ENCODE results near the gene PARP11. TPM values are rescaled to one million over a fixed set of nuclear protein-coding genes. Genes with fewer than 3 reads are reported as not detected.

PARP11 gene
- total RNA-seq, 2 donors from 2014 or later, result 2.8 to 11.4 TPM

- Histone ChIP-seq H3K27ac (no peak overlapping the region), H3K36me3 (no peaks in the 10 kb centered on the region), H3K4me3 (no peak overlapping the region), H3K4me1 (ENCODE audit: control insufficient read depth in 1 of 2, low read depth in 2 of 2) (no peaks in the 10 kb centered on the region), H3K9me3 (no peaks in the 10 kb centered on the region), H3K27me3 (replicated peaks; ENCODE audit: insufficient read depth) (no peaks in the 10 kb centered on the region)
- ATAC-seq (ENCODE audit: insufficient number of reproducible peaks, low FRiP score, low read depth) (no peak), DNase-seq (ENCODE audit: low spot score) (no peak)
- peak; percentile 29 for TF ChIP-seq CTCF (IDR thresholded peaks at IDR 0.05)
These were observed 95.9 kb downstream of the PARP11 start for GRCh38 chr12:3777206-3777809.

- Histone ChIP-seq H3K27me3 (replicated peaks; ENCODE audit: insufficient read depth) (no peaks in the 10 kb centered on the region), H3K36me3 (no peaks in the 10 kb centered on the region), H3K9me3 (no peaks in the 10 kb centered on the region), H3K4me1 (ENCODE audit: control insufficient read depth in 1 of 2, low read depth in 2 of 2) (no peaks in the 10 kb centered on the region), H3K4me3 (no peak overlapping the region), H3K27ac (no peak overlapping the region)
- no peak for TF ChIP-seq CTCF (IDR thresholded peaks at IDR 0.05)
- no peak for DNase-seq (ENCODE audit: low spot score)
- no peak for ATAC-seq (ENCODE audit: insufficient number of reproducible peaks, low FRiP score, low read depth)
These were observed 97.7 kb downstream of the PARP11 start for GRCh38 chr12:3775385-3776035.

DNA sequence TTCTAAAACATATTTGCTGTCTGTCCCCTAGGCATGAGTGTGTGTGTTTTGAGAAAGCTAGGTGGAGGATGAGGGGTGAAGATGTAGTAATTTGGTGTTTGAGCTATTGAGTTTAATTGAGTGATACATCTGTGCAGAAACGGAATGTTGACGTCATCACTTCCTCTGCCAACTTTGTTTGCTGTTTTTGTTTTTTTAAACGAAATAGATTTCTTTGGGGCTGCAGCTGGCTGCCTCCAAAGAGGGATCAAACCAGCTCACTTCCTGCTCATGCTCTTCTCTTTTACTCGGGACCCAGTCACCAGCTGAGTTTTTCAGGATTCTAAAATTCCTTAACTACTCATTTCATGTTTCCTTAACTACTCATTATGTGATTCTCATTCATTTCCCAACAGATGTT lies 100.8 kb downstream of the PARP11 start:
- H3K9me3 ChIP-seq, result no peaks in the 10 kb centered on the region
- TF ChIP-seq CTCF (IDR thresholded peaks at IDR 0.05), result no peak
- H3K36me3 ChIP-seq, result no peaks in the 10 kb centered on the region
- no peak overlapping the region for H3K27ac ChIP-seq
- H3K4me1 ChIP-seq (ENCODE audit: control insufficient read depth in 1 of 2, low read depth in 2 of 2), result no peaks in the 10 kb centered on the region
- no peak for DNase-seq (ENCODE audit: low spot score)
- H3K27me3 ChIP-seq (replicated peaks; ENCODE audit: insufficient read depth), result no peaks in the 10 kb centered on the region
- H3K4me3 ChIP-seq, result no peak overlapping the region
- ATAC-seq (ENCODE audit: insufficient number of reproducible peaks, low FRiP score, low read depth), result no peak

DNA sequence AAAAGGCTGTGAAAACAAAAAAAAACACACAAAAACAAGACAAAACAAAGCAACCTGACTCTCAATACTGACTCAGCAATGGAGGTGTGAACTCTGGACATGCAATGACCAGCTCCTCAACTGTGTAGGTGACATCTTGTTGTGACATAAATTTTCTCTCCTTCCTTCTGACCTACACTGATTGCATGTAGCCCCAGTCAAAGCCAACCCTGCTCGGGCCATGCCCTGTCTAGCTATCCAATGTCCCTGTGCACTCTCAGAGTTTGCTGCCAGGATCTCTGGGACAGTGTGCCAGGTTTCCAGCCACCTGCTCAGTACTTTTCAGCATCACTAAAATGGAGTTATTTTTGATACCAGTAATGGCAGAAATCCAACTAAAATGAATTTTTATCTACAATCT lies 101.3 kb downstream of the PARP11 start:
- Histone ChIP-seq H3K36me3 (no peaks in the 10 kb centered on the region), H3K27ac (no peak overlapping the region), H3K4me3 (no peak overlapping the region), H3K9me3 (no peaks in the 10 kb centered on the region), H3K4me1 (ENCODE audit: control insufficient read depth in 1 of 2, low read depth in 2 of 2) (no peaks in the 10 kb centered on the region), H3K27me3 (replicated peaks; ENCODE audit: insufficient read depth) (no peaks in the 10 kb centered on the region)
- no peak for TF ChIP-seq CTCF (IDR thresholded peaks at IDR 0.05)
- DNase-seq (ENCODE audit: low spot score) (no peak), ATAC-seq (ENCODE audit: insufficient number of reproducible peaks, low FRiP score, low read depth) (no peak)

GRCh38 chr12:3770891-3771290 lies 102.3 kb downstream of the PARP11 start:
- no peaks in the 10 kb centered on the region for H3K4me1 ChIP-seq (ENCODE audit: control insufficient read depth in 1 of 2, low read depth in 2 of 2)
- no peak overlapping the region for H3K27ac ChIP-seq
- no peak for ATAC-seq (ENCODE audit: insufficient number of reproducible peaks, low FRiP score, low read depth)
- no peak for DNase-seq (ENCODE audit: low spot score)
- no peaks in the 10 kb centered on the region for H3K36me3 ChIP-seq
- H3K27me3 ChIP-seq (replicated peaks; ENCODE audit: insufficient read depth), result no peaks in the 10 kb centered on the region
- no peak for TF ChIP-seq CTCF (IDR thresholded peaks at IDR 0.05)
- H3K9me3 ChIP-seq, result no peaks in the 10 kb centered on the region
- no peak overlapping the region for H3K4me3 ChIP-seq
